HG02678 (cell line): Measurements from ENCODE around the gene ANKHD1.
"Not testable (repeated sequence)": the region's sequence is repeated elsewhere in the genome, so short reads cannot be mapped to it uniquely, and the experiment has no call there.

Experiments used
- ATAC-seq: cut with Tn5 transposase; IDR thresholded peaks from one replicate; pipeline ENCODE4 v1.9.1; 2021; ENCODE audit warnings: mild to moderate bottlenecking, moderate library complexity; ENCODE audit not compliant: unreplicated experiment

The ANKHD1 gene

DNA sequence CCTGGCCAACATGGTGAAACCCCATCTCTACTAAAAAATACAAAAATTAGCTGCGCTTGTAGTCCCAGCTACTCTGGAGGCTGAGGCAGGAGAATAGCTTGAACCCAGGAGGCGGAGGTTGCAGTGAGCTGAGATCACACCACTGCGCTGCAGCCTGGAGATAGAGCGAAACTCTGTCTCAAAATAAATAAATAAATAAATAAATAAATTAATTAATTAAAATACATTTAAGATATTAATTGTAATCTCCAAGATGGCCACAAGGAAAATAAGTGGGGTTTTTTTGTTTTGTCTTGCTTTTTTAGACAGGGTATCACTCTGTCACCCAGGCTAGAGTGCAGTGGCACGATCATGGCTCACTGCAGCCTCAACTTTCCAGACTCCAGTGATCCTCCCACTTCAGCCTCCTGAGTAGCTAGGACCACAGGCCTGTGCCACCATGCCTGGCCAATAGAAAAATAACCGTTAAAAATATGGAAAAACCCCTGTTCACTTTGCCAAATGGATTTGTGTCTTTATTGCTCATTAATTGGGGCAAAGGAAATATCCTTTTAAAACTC lies 177.6 kb downstream of the ANKHD1 start:
- not testable (repeated sequence) for ATAC-seq

DNA sequence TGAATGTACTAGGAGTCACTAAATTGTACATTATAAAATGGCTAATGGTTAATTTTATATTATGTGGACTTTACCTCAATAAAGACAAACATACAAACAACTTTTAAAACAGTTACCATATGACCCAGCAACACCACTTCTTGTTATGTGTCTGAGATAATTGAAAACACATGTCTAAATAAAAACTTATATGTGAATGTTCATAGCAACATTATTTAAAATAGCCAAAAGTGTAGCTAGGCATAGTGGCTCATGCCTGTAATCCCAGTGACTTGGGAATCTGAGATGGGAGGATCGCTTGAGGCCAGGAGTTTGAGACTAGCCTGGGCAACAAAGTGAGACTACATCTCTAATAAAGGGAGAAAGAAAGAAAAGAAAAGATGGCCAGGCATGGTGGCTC lies 185.9 kb downstream of the ANKHD1 start:
- no peak for ATAC-seq

DNA sequence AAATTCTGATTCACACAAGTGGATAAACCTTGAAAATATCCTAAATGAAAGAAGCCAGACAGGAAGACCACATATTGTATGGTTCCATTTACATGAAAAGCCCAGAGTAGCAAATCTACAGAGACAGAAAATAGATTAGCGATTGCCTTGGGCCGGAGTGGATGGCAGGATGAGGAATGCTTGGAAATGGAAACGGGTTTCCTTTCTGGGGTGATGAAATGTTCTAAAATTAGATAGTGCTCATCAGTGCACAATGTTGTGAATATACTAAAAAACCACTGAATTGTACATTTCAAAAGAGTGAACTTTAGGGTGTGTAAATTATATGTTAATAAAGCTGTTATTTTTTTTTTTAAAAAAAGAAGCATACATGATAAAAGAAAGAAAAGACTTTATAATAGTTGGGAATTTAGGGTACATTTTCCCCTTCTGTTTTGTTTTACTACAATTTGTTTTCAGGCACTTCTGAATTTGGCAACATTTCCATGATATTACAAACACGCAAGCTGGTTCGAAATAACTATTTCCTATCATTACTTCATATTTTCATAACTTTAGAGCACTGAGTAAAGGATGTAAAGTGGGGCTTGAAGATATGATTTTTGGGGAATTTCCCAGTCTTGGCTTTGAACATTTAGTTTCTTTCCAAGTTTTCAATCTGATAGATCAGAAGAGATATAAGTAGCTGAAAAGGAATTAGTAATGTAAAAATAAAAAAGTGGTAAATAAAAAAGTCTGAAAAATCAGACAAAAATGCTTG lies 186.9 kb downstream of the ANKHD1 start:
- ATAC-seq: no peak
